MCF 10A (cell line): ENCODE measurements around the gene KLHL17. TPM values are rescaled to one million over a fixed set of nuclear protein-coding genes. Genes with fewer than 3 reads are reported as not detected.

Experiments
- BruUV-seq: library from RNA; stranded (reverse); fragments of 400-500 nt; replicated peaks from 2 replicates; lab custom pipeline; 2021; lab: Mats Ljungman, UMichigan
- CTCF ChIA-PET: fragments of 300-600 bp; sonication (Branson Sonifier 250); formaldehyde crosslinking; extraction: SDS; loops from one replicate; lab custom pipeline; 2021; ENCODE audit warnings: antibody characterized with exemption, inconsistent platforms; lab: Yijun Ruan, JAX
- POLR2A ChIA-PET: fragments of 300-600, 350-650 bp; sonication (Branson Sonifier 250); formaldehyde crosslinking; extraction: SDS; loops from one replicate; lab custom pipeline; 2020; ENCODE audit warnings: antibody characterized with exemption, inconsistent platforms; lab: Yijun Ruan, JAX
- DNase-seq: peaks from one replicate; pipeline ENCODE4 v3.0.0-alpha.2; 2018; ENCODE audit not compliant: unreplicated experiment
- H3K27ac Mint-ChIP-seq: one replicate; pipeline ENCODE4 v1.8.0; 2022; ENCODE audit warnings: mild to moderate bottlenecking, low read depth, mixed read lengths; ENCODE audit not compliant: unreplicated experiment
- H3K27me3 Mint-ChIP-seq: one replicate; pipeline ENCODE4 v1.8.0; 2022; ENCODE audit warnings: mixed read lengths; ENCODE audit not compliant: insufficient read depth, unreplicated experiment
- H3K36me3 Mint-ChIP-seq: one replicate; pipeline ENCODE4 v1.8.0; 2022; ENCODE audit warnings: mild to moderate bottlenecking, moderate library complexity, mixed read lengths; ENCODE audit not compliant: insufficient read depth, unreplicated experiment
- H3K4me1 Mint-ChIP-seq: one replicate; pipeline ENCODE4 v1.8.0; 2022; ENCODE audit warnings: mixed read lengths; ENCODE audit not compliant: insufficient read depth, unreplicated experiment
- H3K4me3 Mint-ChIP-seq: one replicate; pipeline ENCODE4 v1.8.0; 2022; ENCODE audit warnings: mild to moderate bottlenecking, moderate library complexity, mixed read lengths; ENCODE audit not compliant: unreplicated experiment
- H3K9me3 Mint-ChIP-seq: one replicate; pipeline ENCODE4 v1.8.0; 2022; ENCODE audit warnings: mixed read lengths; ENCODE audit not compliant: unreplicated experiment
- CTCF ChIP-seq: fragments of 200-600 bp; IDR thresholded peaks from one replicate; pipeline ENCODE4 v1.8.0; 2022; ENCODE audit warnings: antibody characterized with exemption, mild to moderate bottlenecking; ENCODE audit not compliant: unreplicated experiment
- intact Hi-C: fragments of 100-400 bp; cut with micrococcal nuclease; formaldehyde crosslinking; loops from 2 replicates; pipeline ENCODE4 v1.14.1; 2022
- total RNA-seq: library from RNA; stranded (reverse); gene quantifications from 2 replicates; pipeline ENCODE4 v1.2.3, GENCODE V29; 2022

The KLHL17 gene
- total RNA-seq, 1 experiment from 2014 or later, result 15.1 TPM

- Mint-ChIP-seq H3K4me1 (no peaks in the 10 kb centered on the region), H3K27me3 (peaks cover 28% of the 10 kb centered on the region), H3K4me3 (no peak overlapping the region), H3K36me3 (no peaks in the 10 kb centered on the region), H3K9me3 (no peaks in the 10 kb centered on the region), H3K27ac (no peak overlapping the region)
- DNase-seq, result no peak
- BruUV-seq, result no TSS peak
- TF ChIP-seq CTCF, result no peak
- intact Hi-C loops, result no loop called here
- ChIA-PET POLR2A (no interaction called here), CTCF (interaction anchor here (3.9 kb wide), 1 partner anchor 30 kb away, joined by 34 read pairs; no protein-coding TSS in a partner anchor)
Observed at GRCh38 chr1:936348-937264, 23.8 kb upstream of the KLHL17 start.

GRCh38 chr1:937521-937920 lies 22.9 kb upstream of the KLHL17 start:
- Mint-ChIP-seq H3K27me3 (peaks cover 28% of the 10 kb centered on the region), H3K9me3 (no peaks in the 10 kb centered on the region), H3K36me3 (no peaks in the 10 kb centered on the region), H3K4me3 (no peak overlapping the region), H3K27ac (no peak overlapping the region), H3K4me1 (no peaks in the 10 kb centered on the region)
- POLR2A ChIA-PET, result interaction anchor here (1.0 to 3.1 kb wide), 2 partner anchors 32 to 39 kb away, joined by 3 to 18 read pairs; no protein-coding TSS in a partner anchor
- DNase-seq, result no peak
- no peak for TF ChIP-seq CTCF
- CTCF ChIA-PET, result interaction anchor here (0.6 to 3.9 kb wide), 9 partner anchors 9 to 68 kb away, joined by 3 to 34 read pairs (median 4); no protein-coding TSS in a partner anchor
- intact Hi-C loops, result no loop called here
- BruUV-seq, result no TSS peak

- intact Hi-C loops, result no loop called here
- no peaks in the 10 kb centered on the region for H3K36me3 Mint-ChIP-seq
- H3K4me3 Mint-ChIP-seq, result no peak overlapping the region
- H3K27ac Mint-ChIP-seq, result no peak overlapping the region
- H3K4me1 Mint-ChIP-seq, result no peaks in the 10 kb centered on the region
- peak; percentile 66 for DNase-seq
- peak; percentile 82 for TF ChIP-seq CTCF
- peaks cover 22% of the 10 kb centered on the region for H3K27me3 Mint-ChIP-seq
- no peaks in the 10 kb centered on the region for H3K9me3 Mint-ChIP-seq
- BruUV-seq, result no TSS peak
- CTCF ChIA-PET, result interaction anchor here (0.5 to 3.9 kb wide), 15 partner anchors 10 to 468 kb away, joined by 3 to 34 read pairs (median 4); no protein-coding TSS in a partner anchor
- POLR2A ChIA-PET, result interaction anchor here (1.0 to 3.1 kb wide), 2 partner anchors 33 to 38 kb away, joined by 3 to 18 read pairs; no protein-coding TSS in a partner anchor
Observed at GRCh38 chr1:938088-938683, 22.2 kb upstream of the KLHL17 start.
